Measurements from ENCODE around the gene ZNF610.
"Not testable (repeated sequence)": the region's sequence is repeated elsewhere in the genome, so short reads cannot be mapped to it uniquely, and the experiment has no call there.

The ZNF610 gene

DNA sequence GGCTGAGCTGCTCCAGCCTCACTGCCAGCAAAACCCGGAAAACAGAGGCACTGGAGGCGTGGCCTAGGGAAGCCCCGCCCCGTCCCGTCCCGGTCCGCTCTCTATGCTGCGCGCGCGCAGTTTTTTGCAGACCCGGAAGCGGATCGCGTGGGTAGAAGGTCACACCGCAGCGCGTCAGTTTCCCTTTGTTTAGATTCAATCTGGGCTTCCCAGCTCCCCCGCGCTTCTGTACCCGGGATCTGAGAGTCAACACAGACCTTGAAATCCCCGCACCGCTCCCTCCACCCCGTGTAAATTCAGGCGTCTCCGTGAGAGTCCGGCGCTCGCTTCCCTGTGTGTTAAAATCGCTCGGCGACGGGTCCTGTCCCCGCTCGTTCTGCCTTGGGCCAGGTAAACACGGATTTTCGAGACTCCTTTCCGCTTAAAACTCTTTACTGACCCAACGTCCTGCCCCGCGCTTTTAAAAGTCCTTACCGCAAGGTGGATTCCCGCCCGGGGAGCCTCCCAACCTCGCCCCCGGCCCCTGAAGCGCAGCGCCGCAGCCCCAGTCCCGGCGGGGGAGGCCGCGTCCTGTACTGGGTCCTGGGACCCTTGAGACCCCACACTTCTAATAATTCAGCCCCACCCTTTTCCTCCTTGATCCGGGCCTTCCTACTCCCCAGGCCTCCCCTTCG is at the start of gene ZNF610:
ZNF610 (plus strand) TSS at position 127 of the 674 bp plus-strand sequence. CDS start 12,930 bp downstream, outside the sequence.
- Mint-ChIP-seq H3K4me1 (ENCODE audit: low read depth) (peaks cover 10% of the 10 kb centered on the region), H3K4me3 (peak within 1 kb of the TSS; percentile 87), H3K9me3 (peaks cover 69% of the 10 kb centered on the region), H3K36me3 (ENCODE audit: low read depth) (peaks cover 11% of the 10 kb centered on the region), H3K27ac (peak within 1 kb of the TSS; percentile 90), H3K27me3 (ENCODE audit: low read depth) (no peaks in the 10 kb centered on the region)

DNA sequence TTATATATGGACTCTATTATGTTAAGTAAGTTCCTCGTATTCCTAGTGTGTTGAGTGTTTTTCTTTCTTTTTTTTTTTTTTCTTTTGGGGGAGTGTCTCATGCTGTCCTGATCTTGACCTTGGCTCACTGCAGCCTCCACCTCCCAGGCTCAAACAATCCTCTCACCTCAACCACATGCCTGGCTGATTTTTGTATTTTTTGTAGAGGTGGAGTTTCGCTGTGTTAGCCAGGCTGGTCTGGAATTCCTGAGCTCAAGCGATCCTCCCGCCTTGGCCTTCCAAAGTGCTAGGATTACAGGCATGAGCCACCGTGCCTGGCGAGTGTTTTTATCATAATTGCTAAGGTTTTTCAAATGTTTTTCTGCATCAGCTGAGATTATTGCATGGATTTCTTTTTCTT is 49.8 kb upstream of the ZNF610 start:
- H3K4me3 Mint-ChIP-seq, result no peak overlapping the region
- H3K27ac Mint-ChIP-seq, result no peak overlapping the region
- no peaks in the 10 kb centered on the region for H3K27me3 Mint-ChIP-seq (ENCODE audit: low read depth)
- peaks cover 65% of the 10 kb centered on the region for H3K9me3 Mint-ChIP-seq
- H3K4me1 Mint-ChIP-seq (ENCODE audit: low read depth), result no peaks in the 10 kb centered on the region
- peaks cover 89% of the 10 kb centered on the region for H3K36me3 Mint-ChIP-seq (ENCODE audit: low read depth)

DNA sequence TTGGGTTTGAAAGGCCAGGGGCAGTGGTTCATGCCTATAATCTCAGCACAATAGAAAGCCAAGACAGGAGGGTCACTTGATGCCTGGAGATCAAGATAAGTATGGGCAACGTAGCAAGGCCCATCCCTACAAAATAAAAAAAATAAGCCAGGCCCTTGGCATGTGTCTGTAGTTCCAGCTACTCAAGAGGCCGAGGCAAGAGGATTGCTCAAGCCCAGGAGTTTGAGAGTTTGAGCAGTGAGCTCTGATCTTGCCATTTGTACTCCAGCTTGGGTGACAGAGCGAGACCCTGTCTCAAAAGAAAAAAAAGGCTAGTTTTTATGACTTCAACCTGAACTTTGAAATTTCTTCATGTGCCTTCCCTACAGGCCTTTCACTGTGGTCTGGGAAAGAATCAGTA is 44.3 kb upstream of the ZNF610 start:
- no peak overlapping the region for H3K27ac Mint-ChIP-seq
- no peaks in the 10 kb centered on the region for H3K27me3 Mint-ChIP-seq (ENCODE audit: low read depth)
- peaks cover 4% of the 10 kb centered on the region for H3K4me1 Mint-ChIP-seq (ENCODE audit: low read depth)
- H3K9me3 Mint-ChIP-seq, result peaks cover 50% of the 10 kb centered on the region
- H3K36me3 Mint-ChIP-seq (ENCODE audit: low read depth), result peaks cover 57% of the 10 kb centered on the region
- no peak overlapping the region for H3K4me3 Mint-ChIP-seq

DNA sequence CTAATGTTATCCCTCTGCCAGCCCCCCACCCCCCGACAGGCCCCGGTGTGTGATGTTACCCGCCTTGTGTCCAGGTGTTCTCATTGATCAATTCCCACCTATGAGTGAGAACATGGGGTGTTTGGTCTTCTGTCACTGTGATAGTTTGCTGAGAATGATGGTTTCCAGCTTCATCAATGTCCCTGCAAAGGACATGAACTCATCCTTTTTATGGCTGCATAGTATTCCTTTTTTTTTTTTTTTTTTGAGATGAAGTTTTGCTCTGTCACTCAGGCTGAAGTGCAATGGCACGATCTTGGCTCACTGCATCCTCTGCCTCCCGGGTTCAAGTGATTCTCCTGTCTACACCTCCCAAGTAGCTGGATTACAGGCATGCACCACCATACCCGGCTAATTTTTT is 43.1 kb upstream of the ZNF610 start:
- Mint-ChIP-seq H3K36me3 (ENCODE audit: low read depth) (peaks cover 54% of the 10 kb centered on the region), H3K4me1 (ENCODE audit: low read depth) (peaks cover 13% of the 10 kb centered on the region), H3K9me3 (peaks cover 46% of the 10 kb centered on the region)
- not testable (repeated sequence) for H3K4me3 Mint-ChIP-seq; H3K27me3 Mint-ChIP-seq (ENCODE audit: low read depth); H3K27ac Mint-ChIP-seq

DNA sequence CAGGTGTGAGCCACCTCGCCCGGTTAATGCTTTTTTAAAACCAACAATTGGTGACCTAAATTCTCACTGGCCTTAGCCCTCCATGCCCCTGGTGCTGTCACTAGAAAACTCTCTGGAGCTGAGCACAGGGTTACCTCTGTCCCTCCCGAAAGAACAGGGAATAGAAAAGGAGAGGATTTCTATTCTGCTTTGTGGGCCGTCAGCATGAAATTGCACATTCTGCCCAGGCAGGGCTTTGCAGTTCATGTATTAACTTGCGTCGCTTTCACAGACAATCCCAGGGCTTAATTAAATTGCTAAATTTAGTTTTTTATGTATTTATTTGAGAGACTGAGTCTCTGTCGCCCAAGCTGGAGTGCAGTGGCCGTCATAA is 39.7 kb upstream of the ZNF610 start:
- peaks cover 19% of the 10 kb centered on the region for H3K4me1 Mint-ChIP-seq (ENCODE audit: low read depth)
- no peaks in the 10 kb centered on the region for H3K27me3 Mint-ChIP-seq (ENCODE audit: low read depth)
- H3K27ac Mint-ChIP-seq, result peak overlapping the region; percentile 68
- H3K4me3 Mint-ChIP-seq, result peak overlapping the region; percentile 83
- H3K36me3 Mint-ChIP-seq (ENCODE audit: low read depth), result peaks cover 61% of the 10 kb centered on the region
- peaks cover 50% of the 10 kb centered on the region for H3K9me3 Mint-ChIP-seq

DNA sequence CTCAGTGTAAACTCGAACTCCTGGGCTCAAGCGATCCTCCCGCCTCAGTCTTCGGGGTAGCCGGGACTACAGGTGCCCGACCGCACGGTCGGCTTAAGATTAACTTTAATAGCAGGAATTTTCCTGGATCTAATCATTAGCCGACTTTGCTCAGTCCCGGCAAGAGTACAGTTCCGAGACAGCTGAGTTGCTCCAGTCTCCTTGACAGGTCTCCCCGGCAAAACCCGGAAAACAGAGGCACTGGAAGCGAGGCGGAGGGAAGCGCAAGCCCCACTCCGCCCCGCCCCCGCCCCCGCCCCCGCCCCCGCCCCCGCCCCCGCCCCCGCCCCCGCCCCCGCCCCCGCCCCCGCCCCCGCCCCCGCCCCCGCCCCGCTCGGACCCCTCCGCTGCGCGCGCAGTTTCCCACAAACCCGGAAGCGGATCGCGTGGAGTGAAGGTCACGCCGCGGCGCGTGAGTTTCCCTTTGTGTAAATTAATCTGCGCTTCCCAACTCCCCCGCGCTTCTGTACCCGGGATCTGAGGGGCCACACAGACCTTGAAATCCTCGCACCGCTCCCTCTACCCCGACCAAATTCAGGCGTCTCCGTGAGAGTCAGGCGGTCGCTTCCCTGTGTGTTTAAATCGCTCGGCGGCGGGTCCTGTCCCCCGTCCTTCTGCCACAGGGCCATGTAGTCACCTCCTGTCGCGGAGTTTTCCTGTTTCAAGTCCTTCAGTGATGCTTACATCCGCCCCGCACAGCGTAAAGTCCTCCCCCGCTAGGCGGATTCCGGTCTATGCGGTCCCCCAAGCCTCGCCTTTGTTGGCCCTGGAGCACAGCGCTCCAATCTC is 39.1 kb upstream of the ZNF610 start, which contains the start of gene ZNF480:
ZNF480 (plus strand) TSS at position 397 of the 828 bp plus-strand sequence. CDS start 3,244 bp downstream, outside the sequence.
- Mint-ChIP-seq H3K27ac (peak within 1 kb of the TSS; percentile 100), H3K36me3 (ENCODE audit: low read depth) (peaks cover 64% of the 10 kb centered on the region), H3K4me1 (ENCODE audit: low read depth) (peaks cover 19% of the 10 kb centered on the region), H3K27me3 (ENCODE audit: low read depth) (no peaks in the 10 kb centered on the region), H3K9me3 (peaks cover 54% of the 10 kb centered on the region), H3K4me3 (peak within 1 kb of the TSS; percentile 98)

DNA sequence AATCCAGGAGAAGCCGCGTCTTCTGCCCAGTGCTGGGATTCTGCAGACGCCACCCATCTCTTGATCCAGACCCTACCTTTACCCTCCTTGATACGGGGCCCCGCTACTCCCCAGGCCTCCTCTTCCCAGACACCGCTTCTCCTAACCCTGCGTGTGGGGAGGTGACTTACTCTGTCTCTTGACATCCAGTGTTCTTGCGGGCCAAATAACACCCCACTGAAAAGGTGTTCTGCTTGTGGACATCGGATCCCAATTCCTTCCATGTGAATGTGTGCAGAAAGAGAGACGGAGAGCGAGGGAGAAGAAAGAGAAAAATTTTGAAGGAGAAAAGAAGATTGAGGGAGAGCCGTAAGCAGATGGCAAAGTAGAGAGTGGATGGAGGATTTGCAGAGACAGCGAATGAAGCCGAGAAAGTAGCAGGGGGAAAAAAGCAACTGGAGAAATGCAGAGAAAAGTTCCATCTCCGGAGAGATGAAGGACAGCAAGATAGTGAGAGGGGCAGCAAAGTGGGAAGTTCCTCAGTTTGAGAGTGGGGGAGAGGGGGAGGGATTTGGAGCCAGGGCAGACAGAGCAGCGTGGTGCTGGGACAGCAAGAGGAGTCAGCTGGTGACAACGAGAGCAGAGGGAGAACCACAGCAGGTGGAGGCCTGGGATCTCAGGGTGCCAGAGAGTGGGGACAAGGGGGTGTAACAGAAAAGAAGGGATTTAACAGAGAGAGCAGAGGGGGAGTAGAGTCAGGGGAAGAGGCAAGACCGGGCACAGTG is 38.3 kb upstream of the ZNF610 start:
- peaks cover 19% of the 10 kb centered on the region for H3K4me1 Mint-ChIP-seq (ENCODE audit: low read depth)
- H3K27ac Mint-ChIP-seq, result peak overlapping the region; percentile 100
- peaks cover 66% of the 10 kb centered on the region for H3K36me3 Mint-ChIP-seq (ENCODE audit: low read depth)
- H3K27me3 Mint-ChIP-seq (ENCODE audit: low read depth), result no peaks in the 10 kb centered on the region
- H3K4me3 Mint-ChIP-seq, result peak overlapping the region; percentile 98
- peaks cover 58% of the 10 kb centered on the region for H3K9me3 Mint-ChIP-seq

DNA sequence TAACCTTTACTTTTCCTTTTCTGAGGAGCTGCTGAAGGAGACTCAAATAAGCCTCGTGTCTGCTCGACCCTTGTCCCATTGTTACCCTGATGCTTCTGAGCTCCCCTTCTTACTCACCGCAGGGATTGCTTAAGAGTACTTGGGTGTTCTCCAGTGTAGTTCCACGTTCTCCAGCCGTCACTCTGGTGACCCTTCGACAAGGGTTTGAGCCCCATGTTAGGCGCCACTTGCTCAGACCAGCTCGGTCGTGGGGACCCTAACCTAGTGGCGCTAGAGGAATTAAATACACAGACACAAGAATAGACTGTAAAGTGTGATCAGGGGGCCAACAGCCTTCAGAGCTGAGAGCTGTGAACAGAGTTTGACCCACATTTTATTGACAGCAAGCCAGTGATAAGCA is 28.8 kb upstream of the ZNF610 start:
- H3K4me3 Mint-ChIP-seq, result no peak overlapping the region
- H3K4me1 Mint-ChIP-seq (ENCODE audit: low read depth), result no peaks in the 10 kb centered on the region
- H3K36me3 Mint-ChIP-seq (ENCODE audit: low read depth), result peaks cover 77% of the 10 kb centered on the region
- no peak overlapping the region for H3K27ac Mint-ChIP-seq
- H3K9me3 Mint-ChIP-seq, result peaks cover 85% of the 10 kb centered on the region
- no peaks in the 10 kb centered on the region for H3K27me3 Mint-ChIP-seq (ENCODE audit: low read depth)

DNA sequence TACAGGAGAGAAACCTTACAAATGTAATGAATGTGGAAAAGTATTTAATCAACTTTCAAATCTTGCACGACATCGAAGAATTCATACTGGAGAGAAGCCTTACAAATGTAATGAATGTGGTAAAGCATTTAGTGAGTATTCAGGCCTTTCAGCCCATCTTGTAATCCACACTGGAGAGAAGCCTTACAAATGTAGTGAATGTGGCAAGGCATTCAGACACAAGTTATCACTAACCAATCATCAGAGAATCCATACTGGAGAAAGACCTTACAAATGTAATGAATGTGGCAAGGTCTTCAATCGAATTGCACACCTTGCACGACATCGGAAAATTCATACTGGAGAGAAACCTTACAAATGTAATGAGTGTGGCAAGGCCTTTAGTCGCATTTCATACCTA is 13.6 kb upstream of the ZNF610 start:
- no peak overlapping the region for H3K4me3 Mint-ChIP-seq
- no peaks in the 10 kb centered on the region for H3K4me1 Mint-ChIP-seq (ENCODE audit: low read depth)
- no peak overlapping the region for H3K27ac Mint-ChIP-seq
- H3K27me3 Mint-ChIP-seq (ENCODE audit: low read depth), result no peaks in the 10 kb centered on the region
- peaks cover 82% of the 10 kb centered on the region for H3K9me3 Mint-ChIP-seq
- H3K36me3 Mint-ChIP-seq (ENCODE audit: low read depth), result peaks cover 62% of the 10 kb centered on the region

DNA sequence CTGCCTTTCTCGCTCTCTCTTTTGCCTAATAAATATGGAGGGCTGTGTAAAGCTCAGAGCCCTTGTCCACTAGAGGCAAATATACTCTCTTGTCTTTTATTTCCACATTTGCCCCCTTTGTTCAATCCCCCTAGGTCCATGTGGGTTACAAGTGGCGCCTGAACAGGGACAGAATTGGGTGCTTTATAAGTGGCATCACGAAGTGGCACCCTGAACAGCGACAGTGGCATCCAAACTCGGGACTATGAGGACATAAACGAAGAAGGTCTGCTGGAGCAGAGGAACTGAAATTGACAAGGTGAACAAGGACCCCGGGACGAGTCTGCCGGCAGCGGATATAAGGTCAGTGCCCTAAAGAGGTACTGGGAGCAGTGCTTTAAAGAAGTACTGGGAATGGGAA is 4.3 kb upstream of the ZNF610 start:
- Mint-ChIP-seq H3K36me3 (ENCODE audit: low read depth) (peaks cover 10% of the 10 kb centered on the region), H3K27me3 (ENCODE audit: low read depth) (no peaks in the 10 kb centered on the region), H3K9me3 (peaks cover 64% of the 10 kb centered on the region), H3K4me3 (no peak overlapping the region), H3K4me1 (ENCODE audit: low read depth) (peaks cover 7% of the 10 kb centered on the region), H3K27ac (no peak overlapping the region)

DNA sequence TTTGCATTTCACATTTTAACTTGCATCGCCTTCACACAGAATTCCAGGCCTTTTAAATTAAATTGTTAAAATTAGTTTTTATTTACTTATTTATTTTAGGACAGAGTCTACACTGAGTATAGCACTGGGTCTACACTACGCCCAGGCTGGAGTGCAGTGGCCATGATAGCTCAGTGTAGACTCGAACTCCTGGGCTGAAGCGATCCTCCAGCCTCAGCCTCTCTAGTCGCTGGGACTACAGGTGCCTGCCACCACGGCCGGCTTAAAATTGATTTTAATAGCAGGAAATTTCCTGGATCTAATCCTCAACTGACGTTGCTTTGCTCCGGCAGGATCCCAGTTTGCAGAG is 301 bp upstream of the ZNF610 start:
- Mint-ChIP-seq H3K27me3 (ENCODE audit: low read depth) (no peaks in the 10 kb centered on the region), H3K9me3 (peaks cover 74% of the 10 kb centered on the region), H3K36me3 (ENCODE audit: low read depth) (peaks cover 13% of the 10 kb centered on the region)

DNA sequence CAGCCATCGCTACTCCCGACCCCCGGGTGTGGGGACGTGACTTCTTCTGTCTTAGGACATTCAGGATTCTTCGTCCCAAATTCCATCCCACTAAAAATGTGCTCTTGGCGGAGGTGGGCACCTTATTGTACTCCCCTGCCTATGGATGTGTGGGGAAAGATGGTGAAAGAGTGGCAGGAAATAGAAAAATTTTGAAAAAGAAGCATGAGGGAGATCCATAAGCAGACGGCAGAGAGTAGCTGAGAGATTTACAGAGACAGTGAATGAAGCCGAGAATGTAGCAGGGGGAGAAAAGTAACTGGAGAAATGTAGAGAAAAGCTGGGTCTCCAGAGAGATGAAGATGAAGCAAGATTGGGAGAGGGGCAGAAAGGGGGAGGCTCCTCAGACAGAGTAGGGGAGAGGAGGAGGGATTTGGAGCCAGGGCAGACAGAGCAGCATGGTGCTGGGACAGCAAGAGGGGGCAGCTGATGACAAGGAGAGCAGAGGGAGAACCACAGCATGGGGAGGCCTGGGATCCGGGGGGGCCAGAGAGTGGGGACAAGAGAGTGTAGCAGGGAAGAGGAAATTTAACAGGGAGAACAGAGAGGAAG is 843 bp downstream of the ZNF610 start:
- Mint-ChIP-seq H3K9me3 (peaks cover 64% of the 10 kb centered on the region), H3K27me3 (ENCODE audit: low read depth) (no peaks in the 10 kb centered on the region), H3K4me3 (peak overlapping the region; percentile 87), H3K4me1 (ENCODE audit: low read depth) (peaks cover 10% of the 10 kb centered on the region), H3K27ac (peak overlapping the region; percentile 87), H3K36me3 (ENCODE audit: low read depth) (peaks cover 10% of the 10 kb centered on the region)

More for the DNA sequence above, 301 bp upstream of the ZNF610 start:
- peak overlapping the region; percentile 90 for H3K27ac Mint-ChIP-seq
- H3K4me3 Mint-ChIP-seq, result peak overlapping the region; percentile 87
- H3K4me1 Mint-ChIP-seq (ENCODE audit: low read depth), result peaks cover 10% of the 10 kb centered on the region

DNA sequence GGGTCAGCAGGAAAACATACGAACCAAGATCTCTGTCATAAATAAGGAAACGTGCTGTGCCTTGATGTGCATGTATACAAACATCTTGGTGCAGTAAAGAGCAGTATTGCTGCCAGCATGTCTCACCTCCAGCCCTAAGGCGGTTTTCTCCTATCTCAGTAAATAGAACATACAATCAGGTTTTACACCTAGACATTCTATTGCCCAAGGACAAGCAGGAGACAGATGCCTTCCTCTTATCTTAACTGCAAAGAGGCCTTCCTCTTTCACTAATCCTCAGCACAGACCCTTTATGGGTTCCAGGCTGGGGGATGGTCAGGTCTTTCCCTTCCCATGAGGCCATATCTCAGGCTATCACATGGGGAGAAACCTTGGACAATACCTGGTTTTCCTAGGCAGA is 3.0 kb downstream of the ZNF610 start:
- Mint-ChIP-seq H3K4me1 (ENCODE audit: low read depth) (peaks cover 10% of the 10 kb centered on the region), H3K9me3 (peaks cover 47% of the 10 kb centered on the region), H3K36me3 (ENCODE audit: low read depth) (peaks cover 10% of the 10 kb centered on the region)
- H3K4me3 Mint-ChIP-seq; H3K27ac Mint-ChIP-seq; H3K27me3 Mint-ChIP-seq (ENCODE audit: low read depth): not testable (repeated sequence)

DNA sequence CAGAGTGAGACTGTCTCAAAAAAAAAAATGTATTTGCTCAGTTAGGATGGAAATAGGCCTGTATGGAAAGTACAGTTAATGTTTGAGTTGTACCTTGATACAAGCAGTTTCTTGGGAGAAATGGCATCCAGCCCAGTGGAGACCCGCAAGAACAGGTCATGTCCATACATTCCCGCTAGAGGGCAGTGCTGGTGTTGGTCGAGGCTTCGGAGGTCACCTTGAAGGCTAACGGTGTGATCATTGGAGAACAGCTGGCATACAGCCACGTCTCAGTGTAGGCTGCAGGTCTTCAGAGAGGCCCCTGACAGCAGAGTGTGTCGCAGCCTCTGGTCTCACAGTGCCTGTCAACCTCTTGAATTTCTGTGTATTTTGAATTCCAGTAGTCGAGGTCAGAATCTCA is 7.5 kb downstream of the ZNF610 start:
- peaks cover 2% of the 10 kb centered on the region for H3K36me3 Mint-ChIP-seq (ENCODE audit: low read depth)
- no peaks in the 10 kb centered on the region for H3K4me1 Mint-ChIP-seq (ENCODE audit: low read depth)
- no peaks in the 10 kb centered on the region for H3K27me3 Mint-ChIP-seq (ENCODE audit: low read depth)
- no peak overlapping the region for H3K27ac Mint-ChIP-seq
- H3K9me3 Mint-ChIP-seq, result peaks cover 39% of the 10 kb centered on the region
- no peak overlapping the region for H3K4me3 Mint-ChIP-seq
